ENCODE measurements around the gene C5orf34.
"Not testable (repeated sequence)": the region's sequence is repeated elsewhere in the genome, so short reads cannot be mapped to it uniquely, and the experiment has no call there.

C5orf34 gene

DNA sequence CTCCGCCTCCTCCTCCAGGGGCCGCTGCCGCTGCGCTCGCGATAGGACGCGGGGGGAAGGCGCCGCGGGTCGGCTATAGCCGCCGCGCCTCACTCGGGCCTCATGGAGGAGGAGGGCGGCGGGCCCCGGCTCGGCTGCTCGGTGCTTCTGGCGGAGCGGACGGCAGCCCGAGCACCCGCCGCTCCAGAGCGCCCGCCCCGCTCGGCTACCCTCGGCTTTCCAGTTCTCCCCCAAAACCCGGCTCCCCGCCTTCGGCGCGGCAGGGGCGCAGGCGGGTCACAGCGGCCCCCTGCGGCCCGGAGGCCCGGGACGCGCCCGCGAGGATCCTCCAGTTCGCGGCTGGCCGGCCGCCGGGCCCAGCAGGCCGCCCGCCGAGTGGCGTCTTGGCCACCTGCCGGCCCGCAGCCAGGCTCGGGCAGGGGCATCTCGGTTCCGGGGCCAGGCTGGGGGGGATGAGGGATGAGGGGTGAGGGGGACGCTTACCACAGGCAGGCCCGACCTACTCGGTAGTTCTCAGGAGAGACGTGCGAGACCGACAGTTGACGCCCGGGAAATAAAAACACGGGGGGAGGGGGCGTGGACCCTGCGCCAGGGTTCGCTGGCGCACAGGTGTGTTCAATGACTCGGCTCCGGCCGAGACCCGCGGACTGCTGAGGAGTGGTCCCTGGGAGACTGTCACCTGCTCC lies 42.1 kb upstream of the C5orf34 start, which contains the start of gene PAIP1:
PAIP1 (minus strand) TSS at position 221 of the 686 bp plus-strand sequence. CDS start 231 bp downstream, outside the sequence.
- DNase-seq (ENCODE audit: low read depth), result peak; percentile 91
- TF ChIP-seq, protein P1, sequence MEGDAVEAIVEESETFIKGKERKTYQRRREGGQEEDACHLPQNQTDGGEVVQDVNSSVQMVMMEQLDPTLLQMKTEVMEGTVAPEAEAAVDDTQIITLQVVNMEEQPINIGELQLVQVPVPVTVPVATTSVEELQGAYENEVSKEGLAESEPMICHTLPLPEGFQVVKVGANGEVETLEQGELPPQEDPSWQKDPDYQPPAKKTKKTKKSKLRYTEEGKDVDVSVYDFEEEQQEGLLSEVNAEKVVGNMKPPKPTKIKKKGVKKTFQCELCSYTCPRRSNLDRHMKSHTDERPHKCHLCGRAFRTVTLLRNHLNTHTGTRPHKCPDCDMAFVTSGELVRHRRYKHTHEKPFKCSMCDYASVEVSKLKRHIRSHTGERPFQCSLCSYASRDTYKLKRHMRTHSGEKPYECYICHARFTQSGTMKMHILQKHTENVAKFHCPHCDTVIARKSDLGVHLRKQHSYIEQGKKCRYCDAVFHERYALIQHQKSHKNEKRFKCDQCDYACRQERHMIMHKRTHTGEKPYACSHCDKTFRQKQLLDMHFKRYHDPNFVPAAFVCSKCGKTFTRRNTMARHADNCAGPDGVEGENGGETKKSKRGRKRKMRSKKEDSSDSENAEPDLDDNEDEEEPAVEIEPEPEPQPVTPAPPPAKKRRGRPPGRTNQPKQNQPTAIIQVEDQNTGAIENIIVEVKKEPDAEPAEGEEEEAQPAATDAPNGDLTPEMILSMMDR (IDR thresholded peaks at IDR 0.05; ENCODE audit: low read depth, low read length), result peak; percentile 38
- TF ChIP-seq POLR2A (IDR thresholded peaks at IDR 0.05; ENCODE audit: extremely low read depth, insufficient read length) (peak; percentile 77), MYC (IDR thresholded peaks at IDR 0.05; ENCODE audit: low read depth, low read length) (peak; percentile 27; the same call in 1 of the 2 replicates)
- TF ChIP-seq, protein P2, sequence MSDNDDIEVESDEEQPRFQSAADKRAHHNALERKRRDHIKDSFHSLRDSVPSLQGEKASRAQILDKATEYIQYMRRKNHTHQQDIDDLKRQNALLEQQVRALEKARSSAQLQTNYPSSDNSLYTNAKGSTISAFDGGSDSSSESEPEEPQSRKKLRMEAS (IDR thresholded peaks at IDR 0.05; ENCODE audit: low read depth, low read length), result peak; percentile 4; the same call in 1 of the 2 replicates
- H3K4me3 ChIP-seq (ENCODE audit: low read depth, low read length), result peak within 1 kb of the TSS; percentile 95

DNA sequence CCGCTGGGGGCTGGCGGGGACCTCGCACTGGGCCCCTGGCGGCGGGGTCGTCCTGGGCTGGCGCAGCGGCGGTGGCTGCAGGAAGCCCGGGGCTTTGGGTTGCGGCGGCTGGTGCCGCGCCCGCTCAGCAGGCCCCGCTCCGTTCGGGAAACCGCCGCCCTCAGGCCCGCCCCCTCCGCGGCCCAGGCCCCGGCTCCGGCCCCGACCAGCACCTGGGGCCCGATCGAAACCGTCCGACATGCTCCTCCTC lies 41.6 kb upstream of the C5orf34 start:
- peak overlapping the region; percentile 95 for H3K4me3 ChIP-seq (ENCODE audit: low read depth, low read length)

DNA sequence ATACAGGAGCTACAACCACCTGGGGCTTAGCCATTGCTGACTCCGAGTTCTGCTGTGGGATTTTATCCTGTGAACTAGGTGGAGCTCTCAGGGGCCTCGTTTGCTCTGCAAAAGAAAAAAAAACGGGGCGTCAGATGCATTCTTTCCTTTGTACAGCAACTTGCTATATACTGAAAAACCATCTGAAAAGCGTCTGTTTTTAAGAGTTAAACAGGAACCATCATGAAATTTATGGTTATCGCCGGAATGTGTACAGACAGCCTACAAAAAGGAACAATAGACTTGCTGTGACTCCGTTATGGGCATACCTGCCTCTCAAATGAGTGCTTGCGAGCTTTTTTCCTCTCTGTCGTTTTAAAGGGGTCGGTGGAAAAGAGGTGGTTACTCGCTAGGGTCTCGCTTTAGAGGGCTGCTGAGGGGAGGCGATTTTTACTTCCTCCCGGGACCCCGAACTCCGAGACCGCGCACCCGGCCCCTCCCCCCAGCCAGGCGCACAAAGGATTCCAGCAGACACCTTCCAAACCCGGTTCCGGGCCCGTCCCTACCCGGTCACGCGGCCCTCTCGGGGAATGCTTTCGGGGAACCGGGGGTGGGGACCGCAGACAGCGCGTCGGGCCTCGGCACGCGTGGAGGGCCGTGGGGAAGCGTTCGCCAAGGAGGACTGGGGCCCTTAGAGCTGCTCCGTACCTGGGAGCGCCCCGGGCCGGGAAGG lies 41.1 kb upstream of the C5orf34 start:
- DNase-seq (ENCODE audit: low read depth), result peak; percentile 67
- peak overlapping the region; percentile 95 for H3K4me3 ChIP-seq (ENCODE audit: low read depth, low read length)
- TF ChIP-seq MYC (IDR thresholded peaks at IDR 0.05; ENCODE audit: low read depth, low read length), result no peak
- TF ChIP-seq POLR2A (IDR thresholded peaks at IDR 0.05; ENCODE audit: extremely low read depth, insufficient read length), result no peak
- TF ChIP-seq, protein P1 (IDR thresholded peaks at IDR 0.05; ENCODE audit: low read depth, low read length), result no peak
- TF ChIP-seq, protein P2 (IDR thresholded peaks at IDR 0.05; ENCODE audit: low read depth, low read length), result no peak; the same call in 1 of the 2 replicates

More for the DNA sequence above, 41.6 kb upstream of the C5orf34 start:
- DNase-seq (ENCODE audit: low read depth), result not testable (repeated sequence)

DNA sequence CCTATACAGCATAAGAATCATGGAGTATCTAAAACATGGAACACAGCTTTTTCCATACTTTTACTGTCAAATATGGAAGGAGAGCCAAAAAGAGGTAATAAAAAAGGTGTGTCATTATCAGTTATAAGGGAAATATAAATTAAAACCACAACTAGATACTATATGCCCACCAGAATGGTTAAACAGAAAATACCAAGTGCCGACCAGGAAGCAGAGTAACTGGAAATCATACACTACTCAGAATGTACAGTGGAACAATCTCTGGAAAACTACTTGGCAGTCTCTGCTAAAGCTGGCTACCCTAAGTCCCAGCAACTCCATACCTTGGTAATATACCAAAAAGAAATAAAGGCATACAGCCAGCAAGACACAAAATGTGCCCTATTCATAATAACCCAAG lies 39.5 kb upstream of the C5orf34 start:
- no peak for DNase-seq (ENCODE audit: low read depth)
- peak overlapping the region; percentile 95 for H3K4me3 ChIP-seq (ENCODE audit: low read depth, low read length)
- TF ChIP-seq POLR2A (IDR thresholded peaks at IDR 0.05; ENCODE audit: extremely low read depth, insufficient read length) (no peak), MYC (IDR thresholded peaks at IDR 0.05; ENCODE audit: low read depth, low read length) (no peak)
- TF ChIP-seq, protein P1 (IDR thresholded peaks at IDR 0.05; ENCODE audit: low read depth, low read length), result no peak
- TF ChIP-seq, protein P2 (IDR thresholded peaks at IDR 0.05; ENCODE audit: low read depth, low read length), result no peak

DNA sequence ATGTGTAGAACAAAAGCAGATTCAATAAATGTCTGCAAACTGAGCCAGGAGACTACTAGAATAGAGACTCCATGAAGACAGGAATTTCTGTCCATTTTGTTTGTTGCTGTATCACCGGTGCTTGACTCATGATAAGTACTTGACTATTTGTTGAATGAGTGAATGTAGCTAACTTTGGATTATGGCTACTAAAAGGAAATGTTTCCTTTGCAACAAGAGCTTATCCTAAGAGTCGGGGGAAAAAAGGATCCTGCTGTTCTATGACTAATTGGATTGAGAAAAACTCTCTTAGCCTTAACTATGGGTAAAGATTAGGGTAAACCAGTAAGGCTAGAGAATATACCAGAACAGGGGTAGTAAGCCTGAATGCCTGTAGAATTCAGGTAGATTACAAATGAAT lies 38.4 kb upstream of the C5orf34 start:
- no peak overlapping the region for H3K4me3 ChIP-seq (ENCODE audit: low read depth, low read length)
- DNase-seq (ENCODE audit: low read depth), result no peak
- TF ChIP-seq, protein P2 (IDR thresholded peaks at IDR 0.05; ENCODE audit: low read depth, low read length), result no peak
- TF ChIP-seq MYC (IDR thresholded peaks at IDR 0.05; ENCODE audit: low read depth, low read length) (no peak), POLR2A (IDR thresholded peaks at IDR 0.05; ENCODE audit: extremely low read depth, insufficient read length) (no peak)
- TF ChIP-seq, protein P1 (IDR thresholded peaks at IDR 0.05; ENCODE audit: low read depth, low read length), result no peak

DNA sequence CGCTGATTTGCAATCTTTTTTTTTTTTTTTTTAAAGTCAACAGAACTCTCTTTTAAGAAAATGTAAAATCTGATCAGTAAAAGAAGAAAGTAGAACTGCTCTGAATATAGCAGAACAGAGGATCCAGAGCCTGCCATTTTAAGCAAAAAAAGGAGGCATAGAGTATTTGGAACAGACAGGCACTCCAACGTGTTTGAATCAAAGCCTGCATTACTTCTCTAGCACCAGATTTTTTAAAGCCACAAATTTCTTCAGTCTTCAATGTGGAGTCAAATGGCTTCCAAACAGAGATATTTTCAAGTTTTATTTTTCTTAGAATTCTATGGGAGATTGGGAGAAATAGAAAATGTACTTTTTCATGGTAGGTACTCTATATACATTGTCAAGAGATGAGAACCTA lies 36.8 kb upstream of the C5orf34 start:
- H3K4me3 ChIP-seq (ENCODE audit: low read depth, low read length), result no peak overlapping the region
- DNase-seq (ENCODE audit: low read depth), result no peak
- TF ChIP-seq, protein P2 (IDR thresholded peaks at IDR 0.05; ENCODE audit: low read depth, low read length), result no peak
- TF ChIP-seq POLR2A (IDR thresholded peaks at IDR 0.05; ENCODE audit: extremely low read depth, insufficient read length), result no peak
- TF ChIP-seq, protein P1 (IDR thresholded peaks at IDR 0.05; ENCODE audit: low read depth, low read length), result no peak
- TF ChIP-seq MYC (IDR thresholded peaks at IDR 0.05; ENCODE audit: low read depth, low read length), result no peak

DNA sequence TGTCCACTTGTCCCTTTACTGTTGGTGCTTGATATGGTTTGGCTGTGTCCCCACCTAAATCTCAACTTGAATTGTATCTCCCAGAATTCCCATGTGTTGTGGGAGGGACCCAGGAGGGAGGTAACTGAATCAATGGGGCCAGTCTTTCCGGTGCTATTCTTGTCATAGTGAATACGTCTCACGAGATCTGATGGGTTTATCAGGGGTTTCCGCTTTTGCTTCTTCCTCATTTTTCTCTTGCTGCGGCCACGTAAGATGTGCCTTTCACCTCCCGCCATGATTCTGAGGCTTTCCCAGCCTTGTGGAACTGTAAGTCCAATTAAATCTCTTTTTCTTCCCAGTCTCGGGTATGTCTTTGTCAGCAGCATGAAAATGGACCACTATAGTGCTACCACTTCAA lies 34.3 kb upstream of the C5orf34 start:
- H3K4me3 ChIP-seq (ENCODE audit: low read depth, low read length); DNase-seq (ENCODE audit: low read depth): not testable (repeated sequence)

Measured in NB4 (cell line).